Calu3 (cell line): ENCODE results near the gene PITPNM1. TPM values are rescaled to one million over a fixed set of nuclear protein-coding genes. Genes with fewer than 3 reads are reported as not detected.

Source experiments
- BruUV-seq: library from RNA; stranded (reverse); fragments of 400-500 nt; replicated peaks from 2 replicates; lab custom pipeline; 2021; lab: Mats Ljungman, UMichigan
- CTCF ChIA-PET: fragments of 300-600 bp; sonication (Branson Sonifier 250); formaldehyde crosslinking; loops from one replicate; lab custom pipeline; 2022; ENCODE audit warnings: antibody characterized with exemption; lab: Charles Lee
- DNase-seq: peaks from one replicate; pipeline ENCODE4 v3.0.0; 2022
- H3K27ac Mint-ChIP-seq: one replicate; pipeline ENCODE4 v1.8.0; 2022; ENCODE audit warnings: mixed read lengths; ENCODE audit not compliant: unreplicated experiment
- H3K27me3 Mint-ChIP-seq: one replicate; pipeline ENCODE4 v1.8.0; 2022; ENCODE audit warnings: mixed read lengths; ENCODE audit not compliant: unreplicated experiment
- H3K36me3 Mint-ChIP-seq: one replicate; pipeline ENCODE4 v1.8.0; 2022; ENCODE audit warnings: mild to moderate bottlenecking, moderate library complexity, mixed read lengths; ENCODE audit not compliant: insufficient read depth, unreplicated experiment
- H3K4me1 Mint-ChIP-seq: one replicate; pipeline ENCODE4 v1.8.0; 2022; ENCODE audit warnings: mild to moderate bottlenecking, low read depth, mixed read lengths; ENCODE audit not compliant: unreplicated experiment
- H3K4me3 Mint-ChIP-seq: one replicate; pipeline ENCODE4 v1.8.0; 2022; ENCODE audit warnings: mild to moderate bottlenecking, low read depth, moderate library complexity, mixed read lengths; ENCODE audit not compliant: unreplicated experiment
- H3K9me3 Mint-ChIP-seq: one replicate; pipeline ENCODE4 v1.8.0; 2022; ENCODE audit warnings: low read depth, mixed read lengths; ENCODE audit not compliant: unreplicated experiment
- CTCF ChIP-seq: fragments of 200-600 bp; IDR thresholded peaks from one replicate; pipeline ENCODE4 v1.8.0; 2022; ENCODE audit warnings: antibody characterized with exemption; ENCODE audit not compliant: unreplicated experiment
- intact Hi-C: fragments of 100-400 bp; cut with micrococcal nuclease; formaldehyde crosslinking; loops from one replicate; pipeline ENCODE4 v1.10.0; 2022; ENCODE audit not compliant: unreplicated experiment
- total RNA-seq: library from RNA; stranded (reverse); gene quantifications from 2 replicates; pipeline ENCODE4 v1.2.3, GENCODE V29; 2022

Gene PITPNM1
- total RNA-seq, 1 experiment from 2014 or later, result 70.5 TPM

GRCh38 chr11:67545280-67545679 lies 40.1 kb upstream of the PITPNM1 start:
- H3K27me3 Mint-ChIP-seq, result no peaks in the 10 kb centered on the region
- peaks cover 3% of the 10 kb centered on the region for H3K9me3 Mint-ChIP-seq
- no peak overlapping the region for H3K27ac Mint-ChIP-seq
- no peak for TF ChIP-seq CTCF
- H3K4me3 Mint-ChIP-seq, result no peak overlapping the region
- H3K36me3 Mint-ChIP-seq, result no peaks in the 10 kb centered on the region
- BruUV-seq, result no TSS peak
- peak; percentile 28 for DNase-seq
- peaks cover 17% of the 10 kb centered on the region for H3K4me1 Mint-ChIP-seq
- intact Hi-C loops, result no loop called here
- CTCF ChIA-PET, result interaction anchor here (0.6 to 0.7 kb wide), 2 partner anchors 25 to 34 kb away, joined by 3 read pairs; no protein-coding TSS in a partner anchor

DNA sequence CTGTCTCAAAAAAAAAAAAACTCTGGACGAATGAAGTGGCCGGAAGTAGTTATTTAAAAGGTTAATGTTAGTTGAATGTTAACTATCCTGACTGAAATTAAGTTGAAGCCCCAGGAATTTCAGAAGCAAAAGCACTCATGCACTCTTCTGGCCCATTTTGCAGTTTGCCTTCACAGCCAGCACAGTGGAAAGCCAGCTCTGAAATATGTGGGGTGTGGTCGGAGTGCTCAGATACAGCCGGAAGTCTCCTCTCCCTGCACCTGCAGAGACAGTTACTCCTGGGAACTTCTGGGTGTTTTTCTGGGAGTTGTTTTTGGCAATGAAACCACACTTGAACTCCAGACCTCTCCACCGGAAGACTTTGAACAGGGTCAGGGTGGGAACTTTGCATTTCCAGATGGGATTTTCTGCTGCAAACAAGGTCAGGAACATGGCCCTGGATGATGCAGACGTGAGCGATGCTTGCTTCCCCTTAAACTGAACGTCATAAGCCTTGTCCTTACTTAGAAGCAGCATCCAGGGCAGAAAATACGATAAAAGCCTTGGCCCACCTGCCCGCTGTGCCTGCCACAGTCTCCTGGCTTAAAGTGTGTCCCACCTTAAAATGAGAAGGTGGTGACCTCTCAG lies 39.6 kb upstream of the PITPNM1 start:
- no peaks in the 10 kb centered on the region for H3K27me3 Mint-ChIP-seq
- H3K4me1 Mint-ChIP-seq, result peaks cover 17% of the 10 kb centered on the region
- peak; percentile 38 for DNase-seq
- no peaks in the 10 kb centered on the region for H3K36me3 Mint-ChIP-seq
- no peak for TF ChIP-seq CTCF
- H3K9me3 Mint-ChIP-seq, result no peaks in the 10 kb centered on the region
- H3K4me3 Mint-ChIP-seq, result peak overlapping the region; percentile 32
- no TSS peak for BruUV-seq
- CTCF ChIA-PET, result interaction anchor here (0.7 kb wide), 1 partner anchor 26 kb away, joined by 3 read pairs; no protein-coding TSS in a partner anchor
- intact Hi-C loops, result no loop called here
- peak overlapping the region; percentile 30 for H3K27ac Mint-ChIP-seq

GRCh38 chr11:67543585-67543984 lies 38.4 kb upstream of the PITPNM1 start:
- H3K27ac Mint-ChIP-seq, result no peak overlapping the region
- intact Hi-C loops, result no loop called here
- no TSS peak for BruUV-seq

GRCh38 chr11:67542971-67543370 lies 37.8 kb upstream of the PITPNM1 start:
- Mint-ChIP-seq H3K4me1 (peaks cover 17% of the 10 kb centered on the region), H3K4me3 (no peak overlapping the region), H3K9me3 (no peaks in the 10 kb centered on the region), H3K36me3 (no peaks in the 10 kb centered on the region), H3K27ac (no peak overlapping the region), H3K27me3 (no peaks in the 10 kb centered on the region)
- TF ChIP-seq CTCF, result no peak
- CTCF ChIA-PET, result no interaction called here
- DNase-seq, result no peak
- no TSS peak for BruUV-seq
- intact Hi-C loops, result no loop called here

More at GRCh38 chr11:67543585-67543984, 38.4 kb upstream of the PITPNM1 start:
- no peak for TF ChIP-seq CTCF
- Mint-ChIP-seq H3K4me1 (peaks cover 17% of the 10 kb centered on the region), H3K27me3 (no peaks in the 10 kb centered on the region), H3K36me3 (no peaks in the 10 kb centered on the region), H3K4me3 (no peak overlapping the region), H3K9me3 (no peaks in the 10 kb centered on the region)
- CTCF ChIA-PET, result no interaction called here
- no peak for DNase-seq
